ENCODE results near the gene RCAN2. TPM values are rescaled to one million over a fixed set of nuclear protein-coding genes. Genes with fewer than 3 reads are reported as not detected.

RCAN2 gene
- total and polyA plus RNA-seq, 9 donors, result 12.0 to 75.3 (median 16.7) TPM

DNA sequence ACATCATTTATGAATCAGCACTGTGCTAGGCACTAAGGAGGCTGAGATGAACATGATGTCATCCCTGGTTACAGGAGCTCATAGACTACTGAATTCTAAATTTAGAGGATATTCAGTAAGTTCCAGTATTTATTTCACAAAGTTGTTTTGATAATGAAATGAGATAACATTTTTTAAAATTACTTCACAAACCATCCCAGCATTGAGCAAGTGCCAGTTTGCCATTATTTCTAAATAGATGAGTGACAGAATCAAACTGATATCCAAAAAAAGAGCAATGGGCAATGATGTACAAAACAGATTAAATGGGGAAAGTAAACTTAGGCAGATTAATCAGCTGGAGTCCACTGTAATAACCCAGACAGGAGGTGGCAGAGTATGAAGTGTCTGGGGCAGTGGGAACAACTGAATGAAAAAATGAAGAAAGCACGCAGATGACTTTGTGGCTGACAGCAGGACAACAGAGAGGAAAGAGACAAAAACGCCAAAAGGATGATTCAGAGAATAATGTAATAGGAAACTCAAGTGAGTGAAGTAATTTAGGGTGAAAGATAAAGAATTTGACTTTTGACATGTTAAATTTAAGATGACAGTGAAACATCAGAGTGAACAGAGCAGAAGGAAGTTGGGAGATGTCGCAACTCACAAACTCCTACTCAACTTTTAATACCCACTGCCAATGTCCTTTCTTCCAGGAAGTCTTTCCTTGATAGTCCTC, 70.2 kb downstream of the RCAN2 start:
- TF ChIP-seq POLR2A (IDR thresholded peaks at IDR 0.05), result no peak
- TF ChIP-seq, protein P1, sequence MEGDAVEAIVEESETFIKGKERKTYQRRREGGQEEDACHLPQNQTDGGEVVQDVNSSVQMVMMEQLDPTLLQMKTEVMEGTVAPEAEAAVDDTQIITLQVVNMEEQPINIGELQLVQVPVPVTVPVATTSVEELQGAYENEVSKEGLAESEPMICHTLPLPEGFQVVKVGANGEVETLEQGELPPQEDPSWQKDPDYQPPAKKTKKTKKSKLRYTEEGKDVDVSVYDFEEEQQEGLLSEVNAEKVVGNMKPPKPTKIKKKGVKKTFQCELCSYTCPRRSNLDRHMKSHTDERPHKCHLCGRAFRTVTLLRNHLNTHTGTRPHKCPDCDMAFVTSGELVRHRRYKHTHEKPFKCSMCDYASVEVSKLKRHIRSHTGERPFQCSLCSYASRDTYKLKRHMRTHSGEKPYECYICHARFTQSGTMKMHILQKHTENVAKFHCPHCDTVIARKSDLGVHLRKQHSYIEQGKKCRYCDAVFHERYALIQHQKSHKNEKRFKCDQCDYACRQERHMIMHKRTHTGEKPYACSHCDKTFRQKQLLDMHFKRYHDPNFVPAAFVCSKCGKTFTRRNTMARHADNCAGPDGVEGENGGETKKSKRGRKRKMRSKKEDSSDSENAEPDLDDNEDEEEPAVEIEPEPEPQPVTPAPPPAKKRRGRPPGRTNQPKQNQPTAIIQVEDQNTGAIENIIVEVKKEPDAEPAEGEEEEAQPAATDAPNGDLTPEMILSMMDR (IDR thresholded peaks at IDR 0.05), result no peak
- no peak for TF ChIP-seq EP300 (IDR thresholded peaks at IDR 0.05)
- H3K27me3 ChIP-seq, result no peaks in the 10 kb centered on the region
- WGBS, 3 donors, result 84 to 92% (median 89%) methylated on average over 3 of the region's 3 CpGs
- no peak overlapping the region for H3K27ac ChIP-seq
- no peak overlapping the region for H3K4me3 ChIP-seq
- no peak for DNase-seq
- intact Hi-C loops (cut with DNase I), result loop anchor here in 2 of 4 donors (5.0 to 10.0 kb wide), 3 partner anchors 54 to 206 kb away; partner anchors contain the start of gene RCAN2 (in 1 of the 2)
- H3K9me3 ChIP-seq, result no peaks in the 10 kb centered on the region
- no peaks in the 10 kb centered on the region for H3K36me3 ChIP-seq
- peaks cover 4% of the 10 kb centered on the region for H3K4me1 ChIP-seq (ENCODE audit: insufficient read depth)

DNA sequence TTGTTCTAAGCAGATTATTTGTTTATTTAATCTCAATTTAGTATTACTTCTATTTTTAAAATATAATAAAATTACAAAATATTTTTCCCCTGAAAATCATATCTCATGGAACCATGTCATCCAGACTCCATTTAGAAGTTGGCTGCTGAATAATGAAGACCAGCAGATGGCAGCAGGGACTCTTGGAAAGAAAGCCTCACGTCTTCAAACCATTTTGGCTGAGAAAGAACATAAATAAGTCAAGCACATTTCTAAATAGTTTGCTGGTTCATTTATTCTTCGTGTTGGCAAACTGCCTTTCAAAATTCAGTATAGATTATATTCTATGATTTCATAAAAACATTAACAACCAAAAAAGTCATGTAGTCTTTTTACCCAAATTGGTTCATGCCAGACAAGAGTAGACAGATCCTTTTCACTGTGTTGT, 71.7 kb downstream of the RCAN2 start:
- Histone ChIP-seq H3K27me3 (no peaks in the 10 kb centered on the region), H3K4me3 (no peak overlapping the region), H3K9me3 (no peaks in the 10 kb centered on the region), H3K27ac (no peak overlapping the region), H3K4me1 (ENCODE audit: insufficient read depth) (peaks cover 4% of the 10 kb centered on the region), H3K36me3 (no peaks in the 10 kb centered on the region)
- DNase-seq, result peak; percentile 50 to 82 (median 52)
- WGBS, 3 donors, result 0 to 1% (median 0%) methylated on average over 2 of the region's 2 CpGs
- intact Hi-C loops (cut with DNase I), result loop anchor here (2.0 to 10.0 kb wide), 9 partner anchors 55 to 325 kb away; partner anchors contain the start of gene RCAN2 (in 2 of the 4)
- no peak for TF ChIP-seq POLR2A (IDR thresholded peaks at IDR 0.05)
- TF ChIP-seq, protein P1 (IDR thresholded peaks at IDR 0.05), result peak; percentile 69 to 81 (median 71)

DNA sequence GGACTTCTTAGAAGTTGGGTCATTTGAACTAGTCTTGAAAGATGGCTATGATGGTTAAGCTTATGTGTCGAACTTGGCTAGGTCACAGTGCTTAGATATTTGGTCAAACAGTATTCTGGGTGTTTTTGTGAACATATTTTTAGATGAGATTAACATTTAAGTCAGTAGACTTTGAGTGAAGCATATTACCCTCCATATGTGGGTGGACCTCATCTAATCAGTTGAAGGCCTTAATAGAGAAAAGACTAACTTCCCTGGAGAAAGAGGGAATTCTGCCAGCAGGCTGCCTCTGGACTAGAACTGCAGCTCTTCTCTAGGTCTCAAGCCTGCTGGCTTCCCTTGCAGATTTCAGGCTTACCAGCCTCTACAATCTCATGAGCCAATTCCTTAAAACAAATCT, 76.9 kb downstream of the RCAN2 start:
- WGBS, 3 donors, result 0 to 92% (median 46%) methylated on average over 1 of the region's 1 CpG
- no peak overlapping the region for H3K4me3 ChIP-seq
- no peak for TF ChIP-seq POLR2A (IDR thresholded peaks at IDR 0.05)
- TF ChIP-seq, protein P1 (IDR thresholded peaks at IDR 0.05), result no peak
- TF ChIP-seq EP300 (IDR thresholded peaks at IDR 0.05), result no peak
- H3K9me3 ChIP-seq, result no peaks in the 10 kb centered on the region
- no peak for DNase-seq
- no peaks in the 10 kb centered on the region for H3K36me3 ChIP-seq
- no peaks in the 10 kb centered on the region for H3K27me3 ChIP-seq
- H3K4me1 ChIP-seq (ENCODE audit: insufficient read depth), result no peaks in the 10 kb centered on the region
- H3K27ac ChIP-seq, result no peak overlapping the region
- intact Hi-C loops (cut with DNase I), result loop anchor here in 3 of 4 donors (5.0 to 10.0 kb wide), 4 partner anchors 192 to 320 kb away; no protein-coding TSS in a partner anchor

DNA sequence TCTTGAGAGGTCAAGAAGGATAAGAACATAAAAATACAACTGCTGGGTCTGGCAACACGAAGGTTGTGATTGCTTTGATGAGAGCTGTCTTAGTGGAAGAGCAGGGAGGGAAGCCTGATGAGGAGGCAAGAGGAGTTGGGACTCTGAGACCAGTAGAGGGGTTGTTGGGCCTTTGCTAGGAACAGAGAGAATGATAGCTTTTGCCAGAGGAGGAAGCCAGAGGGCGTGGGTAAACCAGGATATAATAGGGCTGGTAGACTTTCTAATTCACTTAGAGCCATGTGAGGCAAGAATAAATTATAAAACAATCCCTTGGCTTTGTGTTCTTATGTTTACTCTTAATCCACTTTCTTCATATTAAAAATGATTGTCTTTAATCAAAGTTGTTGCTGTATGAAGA, 78.6 kb downstream of the RCAN2 start:
- H3K36me3 ChIP-seq, result no peaks in the 10 kb centered on the region
- peaks cover 4% of the 10 kb centered on the region for H3K4me1 ChIP-seq (ENCODE audit: insufficient read depth)
- H3K27me3 ChIP-seq, result no peaks in the 10 kb centered on the region
- DNase-seq, result no peak
- no peak overlapping the region for H3K4me3 ChIP-seq
- intact Hi-C loops (cut with DNase I), result loop anchor here in 3 of 4 donors (5.0 to 10.0 kb wide), 4 partner anchors 190 to 318 kb away; no protein-coding TSS in a partner anchor
- no peak for TF ChIP-seq POLR2A (IDR thresholded peaks at IDR 0.05)
- TF ChIP-seq, protein P1 (IDR thresholded peaks at IDR 0.05), result no peak
- TF ChIP-seq EP300 (IDR thresholded peaks at IDR 0.05), result no peak
- H3K9me3 ChIP-seq, result no peaks in the 10 kb centered on the region
- H3K27ac ChIP-seq, result no peak overlapping the region
- 80 to 87% (median 83%) methylated on average over 2 of the region's 2 CpGs for WGBS, 3 donors

Data from ovary (tissue), 9 donors.